Upper lobe of left lung (tissue), 4 donors: ENCODE results near the gene SDK1.

Source experiments
- EP300 ChIP-seq, 4 donors: sonication (generic); formaldehyde crosslinking; IDR thresholded peaks; one replicate each; pipeline ENCODE4 v1.5.1; 2017; ENCODE audit warnings: antibody characterized with exemption in 4 of 4, control low read depth in 2 of 4
- POLR2A ChIP-seq, 4 donors: fragments of 450-650 bp; IDR thresholded peaks; one replicate each; pipeline ENCODE4 v1.5.1; 2016 to 2017; ENCODE audit warnings: antibody characterized with exemption in 4 of 4, mild to moderate bottlenecking in 2 of 4
- POLR2AphosphoS5 ChIP-seq, 2 donors: sonication (generic); formaldehyde crosslinking; IDR thresholded peaks; one replicate each; pipeline ENCODE4 v1.5.1; 2017; ENCODE audit warnings: antibody characterized with exemption in 2 of 2
- TF ChIP-seq, protein P1 (sequence below), 6 experiments: fragments of 450-650 bp in 4 of 6; fragments of 200-600 bp in 2 of 6; sonication (generic) in 2 of 6; IDR thresholded peaks; one replicate each; pipeline ENCODE4 v1.5.1; 2016 to 2019; ENCODE audit warnings: antibody characterized with exemption in 6 of 6

DNA sequence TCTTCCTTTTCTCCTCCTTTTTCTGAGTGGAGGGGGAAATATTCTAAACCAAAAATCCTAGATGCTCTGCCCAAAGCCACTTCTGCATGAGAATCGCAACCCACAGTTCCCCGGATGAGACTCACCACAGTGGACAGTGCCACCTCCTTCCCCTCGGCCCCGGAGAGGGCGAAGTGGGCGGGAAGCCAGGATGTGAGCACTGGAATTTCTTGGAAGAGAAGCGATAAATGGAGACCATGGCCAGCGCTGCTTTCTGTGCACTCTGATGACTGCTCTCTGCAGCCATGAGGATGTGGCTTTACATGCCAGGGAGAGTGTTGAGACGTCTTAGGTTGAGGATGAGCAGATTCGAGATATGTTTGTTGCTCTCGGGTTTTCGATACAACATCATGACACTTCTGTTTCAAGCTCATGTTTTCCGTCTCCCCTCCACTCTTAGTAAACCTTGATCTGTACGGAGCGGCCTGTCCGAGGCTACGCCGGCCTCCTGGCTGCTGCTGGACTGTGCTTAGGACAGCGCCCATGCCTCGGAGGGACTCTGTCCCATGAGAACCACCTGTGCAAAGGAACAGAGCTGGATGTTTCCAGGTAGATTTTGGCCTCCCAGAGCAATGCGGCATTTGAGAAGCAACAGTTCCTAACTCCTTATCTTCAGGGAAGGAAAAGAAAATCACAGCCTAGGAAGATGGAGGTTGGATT lies 966.4 kb downstream of the SDK1 start:
- TF ChIP-seq EP300 (IDR thresholded peaks at IDR 0.05) (no peak), POLR2A (IDR thresholded peaks at IDR 0.05) (no peak), POLR2AphosphoS5 (IDR thresholded peaks at IDR 0.05) (no peak)
- TF ChIP-seq, protein P1, sequence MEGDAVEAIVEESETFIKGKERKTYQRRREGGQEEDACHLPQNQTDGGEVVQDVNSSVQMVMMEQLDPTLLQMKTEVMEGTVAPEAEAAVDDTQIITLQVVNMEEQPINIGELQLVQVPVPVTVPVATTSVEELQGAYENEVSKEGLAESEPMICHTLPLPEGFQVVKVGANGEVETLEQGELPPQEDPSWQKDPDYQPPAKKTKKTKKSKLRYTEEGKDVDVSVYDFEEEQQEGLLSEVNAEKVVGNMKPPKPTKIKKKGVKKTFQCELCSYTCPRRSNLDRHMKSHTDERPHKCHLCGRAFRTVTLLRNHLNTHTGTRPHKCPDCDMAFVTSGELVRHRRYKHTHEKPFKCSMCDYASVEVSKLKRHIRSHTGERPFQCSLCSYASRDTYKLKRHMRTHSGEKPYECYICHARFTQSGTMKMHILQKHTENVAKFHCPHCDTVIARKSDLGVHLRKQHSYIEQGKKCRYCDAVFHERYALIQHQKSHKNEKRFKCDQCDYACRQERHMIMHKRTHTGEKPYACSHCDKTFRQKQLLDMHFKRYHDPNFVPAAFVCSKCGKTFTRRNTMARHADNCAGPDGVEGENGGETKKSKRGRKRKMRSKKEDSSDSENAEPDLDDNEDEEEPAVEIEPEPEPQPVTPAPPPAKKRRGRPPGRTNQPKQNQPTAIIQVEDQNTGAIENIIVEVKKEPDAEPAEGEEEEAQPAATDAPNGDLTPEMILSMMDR (IDR thresholded peaks at IDR 0.05): no peak
